Prostate gland (tissue), 2 donors: ENCODE measurements around the gene MACC1.

Experiments
- POLR2A ChIP-seq: fragments of 450-650 bp; IDR thresholded peaks from one replicate; pipeline ENCODE4 v1.6.1; 2016; ENCODE audit warnings: antibody characterized with exemption, mild to moderate bottlenecking
- TF ChIP-seq, protein P1 (sequence below), 4 experiments: fragments of 200-600 bp in 2 of 4; fragments of 450-650 bp in 2 of 4; sonication (generic) in 2 of 4; IDR thresholded peaks; 1 replicate in 3 of 4; 2 replicates in 1 of 4; pipeline ENCODE4 v1.5.1; 2016 to 2019; ENCODE audit warnings: antibody characterized with exemption in 4 of 4, mild to moderate bottlenecking in 2 of 4, moderate library complexity in 2 of 4

DNA sequence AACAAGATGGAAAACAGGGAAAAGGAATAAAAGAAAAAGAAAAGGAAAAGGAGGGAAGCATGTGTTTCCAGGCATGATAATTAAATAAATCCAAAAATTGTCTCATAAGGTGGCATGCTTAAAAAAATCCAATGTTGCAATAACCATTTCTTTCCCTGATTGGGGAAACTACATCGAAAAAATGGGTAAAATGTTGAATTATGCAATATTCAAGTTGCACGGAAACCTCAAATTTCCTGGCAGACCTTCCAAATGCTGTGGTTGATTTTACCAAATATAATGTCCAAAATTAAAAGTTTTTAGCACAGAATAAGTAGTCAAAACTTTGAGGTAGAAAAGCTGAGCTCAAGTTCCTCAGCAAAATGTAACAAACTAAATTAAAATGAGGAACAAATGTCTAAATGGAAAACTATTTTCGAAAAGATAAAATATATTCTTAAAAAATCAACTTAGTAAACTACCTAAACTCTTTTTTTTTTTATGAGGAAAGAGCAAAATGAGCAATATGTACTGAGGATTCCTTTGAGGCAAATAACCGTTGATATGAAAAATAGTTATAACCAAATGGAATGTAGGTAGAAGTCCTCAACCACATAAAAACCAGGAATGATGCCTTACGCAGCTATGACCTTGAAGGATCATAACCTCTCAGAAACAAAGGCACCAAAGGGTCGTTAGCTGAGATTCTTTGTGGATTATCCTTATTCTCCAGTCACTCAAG is 52.6 kb downstream of the MACC1 start:
- TF ChIP-seq, protein P1, sequence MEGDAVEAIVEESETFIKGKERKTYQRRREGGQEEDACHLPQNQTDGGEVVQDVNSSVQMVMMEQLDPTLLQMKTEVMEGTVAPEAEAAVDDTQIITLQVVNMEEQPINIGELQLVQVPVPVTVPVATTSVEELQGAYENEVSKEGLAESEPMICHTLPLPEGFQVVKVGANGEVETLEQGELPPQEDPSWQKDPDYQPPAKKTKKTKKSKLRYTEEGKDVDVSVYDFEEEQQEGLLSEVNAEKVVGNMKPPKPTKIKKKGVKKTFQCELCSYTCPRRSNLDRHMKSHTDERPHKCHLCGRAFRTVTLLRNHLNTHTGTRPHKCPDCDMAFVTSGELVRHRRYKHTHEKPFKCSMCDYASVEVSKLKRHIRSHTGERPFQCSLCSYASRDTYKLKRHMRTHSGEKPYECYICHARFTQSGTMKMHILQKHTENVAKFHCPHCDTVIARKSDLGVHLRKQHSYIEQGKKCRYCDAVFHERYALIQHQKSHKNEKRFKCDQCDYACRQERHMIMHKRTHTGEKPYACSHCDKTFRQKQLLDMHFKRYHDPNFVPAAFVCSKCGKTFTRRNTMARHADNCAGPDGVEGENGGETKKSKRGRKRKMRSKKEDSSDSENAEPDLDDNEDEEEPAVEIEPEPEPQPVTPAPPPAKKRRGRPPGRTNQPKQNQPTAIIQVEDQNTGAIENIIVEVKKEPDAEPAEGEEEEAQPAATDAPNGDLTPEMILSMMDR (IDR thresholded peaks at IDR 0.05): no peak
- no peak for TF ChIP-seq POLR2A
